HCT116 (cell line): ENCODE measurements around the gene ZNF3. TPM values are rescaled to one million over a fixed set of nuclear protein-coding genes. Genes with fewer than 3 reads are reported as not detected.

ENCODE experiments used
- ATAC-seq: fragments of 200-7000 bp; cut with Tn5 transposase; 2 replicates; pipeline ENCODE4 v1.9.1; 2020; ENCODE audit warnings: mild to moderate bottlenecking, moderate library complexity
- Bru-seq: library from RNA; stranded (reverse); fragments of 400-500 nt; gene quantifications from one replicate; lab custom pipeline; 2021; lab: Mats Ljungman, UMichigan
- BruChase-seq, 2 experiments: library from RNA; stranded (reverse); fragments of 400-500 nt; gene quantifications; one replicate each; lab custom pipeline; 2021; lab: Mats Ljungman, UMichigan
- BruUV-seq: library from RNA; stranded (reverse); fragments of 400-500 nt; replicated peaks from 2 replicates; lab custom pipeline; 2021; lab: Mats Ljungman, UMichigan
- CTCF ChIA-PET: fragments of 300-600 bp; sonication (Branson Sonifier 250); formaldehyde crosslinking; loops from one replicate; lab custom pipeline; 2021; ENCODE audit warnings: antibody characterized with exemption; lab: Charles Lee
- POLR2A ChIA-PET: fragments of 300-600, 350-600 bp; sonication (Branson Sonifier 250); formaldehyde crosslinking; loops from one replicate; lab custom pipeline; 2021; ENCODE audit warnings: antibody characterized with exemption; lab: Charles Lee
- RAD21 ChIA-PET, 2 experiments: fragments of 300-600 bp; sonication (Branson Sonifier 250); formaldehyde crosslinking; loops; one replicate each; lab custom pipeline; 2023; ENCODE audit warnings: low total read pairs in 2 of 2; ENCODE audit not compliant: uncharacterized antibody in 2 of 2, unreplicated experiment in 2 of 2, low non-redundant PET in 1 of 2; lab: Charles Lee
- DNase-seq: peaks from one replicate; pipeline ENCODE4 v3.0.0-alpha.2; 2010; ENCODE audit warnings: low read depth, low spot score
- H2AFZ ChIP-seq: fragments of 200-600 bp; shearing (Covaris generic), sonication (generic); 2 replicates; pipeline ENCODE4 v1.6.1; 2017; ENCODE audit warnings: low read depth, mixed run types, mixed read lengths, antibody characterized with exemption, low read length; ENCODE audit not compliant: poor library complexity, severe bottlenecking
- H3K27ac ChIP-seq: 2 replicates; pipeline ENCODE4 v1.5.1; 2012; ENCODE audit warnings: low read depth, low read length
- H3K27me3 ChIP-seq: fragments of 200-600 bp; sonication (generic); 2 replicates; pipeline ENCODE4 v1.6.1; 2016; ENCODE audit warnings: mixed run types, low read length, mixed read lengths; ENCODE audit not compliant: insufficient read depth
- H3K36me3 ChIP-seq, 2 experiments: fragments of 200-500 bp in 1 of 2; fragments of 200-600 bp in 1 of 2; sonication (Bioruptor generic) in 1 of 2; sonication (generic) in 1 of 2; 2 replicates each; pipeline versions ENCODE4 v1.5.1 to v1.6.1; 2014 to 2016; ENCODE audit warnings: low read length in 2 of 2, inconsistent platforms in 1 of 2, mixed read lengths in 1 of 2, mixed run types in 1 of 2; ENCODE audit not compliant: insufficient read depth in 2 of 2, control insufficient read depth in 1 of 2
- H3K4me1 ChIP-seq, 2 experiments: fragments of 200-600 bp in 1 of 2; sonication (generic) in 1 of 2; 2 replicates each; pipeline versions ENCODE4 v1.5.1 to v1.6.1; 2012 to 2017; ENCODE audit warnings: low read length in 2 of 2, inconsistent platforms in 1 of 2, mild to moderate bottlenecking in 1 of 2, mixed read lengths in 1 of 2, mixed run types in 1 of 2, moderate library complexity in 1 of 2; ENCODE audit not compliant: insufficient read depth in 2 of 2, control insufficient read depth in 1 of 2
- H3K4me2 ChIP-seq: fragments of 200-600 bp; sonication (generic); 2 replicates; pipeline ENCODE4 v1.6.1; 2017; ENCODE audit warnings: mixed run types, low read length, mixed read lengths
- H3K4me3 ChIP-seq, 2 experiments: fragments of 200-600 bp in 1 of 2; sonication (generic) in 1 of 2; replicated peaks in 1 of 2; 2 replicates each; pipeline ENCODE4 v1.5.1; 2011 to 2016; ENCODE audit warnings: low read length in 2 of 2, control low read depth in 1 of 2, low read depth in 1 of 2, mild to moderate bottlenecking in 1 of 2, mixed read lengths in 1 of 2, mixed run types in 1 of 2
- H3K79me2 ChIP-seq: fragments of 200-600 bp; sonication (generic); 2 replicates; pipeline ENCODE4 v1.6.1; 2017; ENCODE audit warnings: mild to moderate bottlenecking, mixed run types, low read length, moderate library complexity, mixed read lengths; ENCODE audit not compliant: insufficient read depth
- H3K9ac ChIP-seq: fragments of 200-600 bp; sonication (generic); 2 replicates; pipeline ENCODE4 v1.6.1; 2016; ENCODE audit warnings: low read length, mixed read lengths
- H3K9me2 ChIP-seq: fragments of 200-600 bp; sonication (generic), shearing (Covaris generic); 2 replicates; pipeline ENCODE4 v1.6.1; 2017; ENCODE audit warnings: mixed run types, mild to moderate bottlenecking, moderate library complexity; ENCODE audit not compliant: insufficient read depth
- H3K9me3 ChIP-seq, 2 experiments: fragments of 200-500 bp in 1 of 2; fragments of 200-600 bp in 1 of 2; sonication (Bioruptor generic) in 1 of 2; sonication (generic) in 1 of 2; 2 replicates each; pipeline ENCODE4 v1.6.1; 2014 to 2017; ENCODE audit warnings: low read length in 2 of 2, mixed read lengths in 2 of 2, inconsistent platforms in 1 of 2, low read depth in 1 of 2, mild to moderate bottlenecking in 1 of 2, mixed run types in 1 of 2, moderate library complexity in 1 of 2; ENCODE audit not compliant: control insufficient read depth in 1 of 2, insufficient read depth in 1 of 2
- H4K20me1 ChIP-seq: fragments of 200-600 bp; sonication (generic), shearing (Covaris generic); 2 replicates; pipeline ENCODE4 v1.6.1; 2017; ENCODE audit warnings: mixed run types, mild to moderate bottlenecking, moderate library complexity; ENCODE audit not compliant: insufficient read depth
- CBX3 ChIP-seq: IDR thresholded peaks from 2 replicates; pipeline ENCODE4 v1.6.1; 2012; ENCODE audit warnings: low read depth
- ELF1 ChIP-seq: IDR thresholded peaks from 2 replicates; pipeline ENCODE4 v1.6.1; 2012; ENCODE audit warnings: low read depth, borderline replicate concordance
- EZH2phosphoT487 ChIP-seq: fragments of 200-600 bp; IDR thresholded peaks from 2 replicates; pipeline ENCODE4 v1.6.1; 2018; ENCODE audit warnings: antibody characterized with exemption, borderline replicate concordance
- POLR2AphosphoS5 ChIP-seq: IDR thresholded peaks from 2 replicates; pipeline ENCODE4 v1.6.1; 2011; ENCODE audit warnings: mild to moderate bottlenecking, low read depth, low read length, moderate library complexity
- RAD21 ChIP-seq: IDR thresholded peaks from 2 replicates; pipeline ENCODE4 v1.6.1; 2012; ENCODE audit warnings: low read depth, mild to moderate bottlenecking
- SIN3A ChIP-seq: IDR thresholded peaks from 2 replicates; pipeline ENCODE4 v1.6.1; 2012; ENCODE audit warnings: low read depth
- SP1 ChIP-seq: IDR thresholded peaks from 2 replicates; pipeline ENCODE4 v1.6.1; 2012; ENCODE audit warnings: low read depth
- SRF ChIP-seq: IDR thresholded peaks from 2 replicates; pipeline ENCODE4 v1.6.1; 2012; ENCODE audit warnings: low read depth
- TCF7L2 ChIP-seq: IDR thresholded peaks from 2 replicates; pipeline ENCODE4 v1.7.0; 2011; ENCODE audit warnings: borderline replicate concordance, inconsistent platforms; ENCODE audit not compliant: insufficient read depth, insufficient read length; ENCODE audit errors: extremely low read depth
- YY1 ChIP-seq: IDR thresholded peaks from 2 replicates; pipeline ENCODE4 v1.6.1; 2011; ENCODE audit warnings: low read length, low read depth, moderate library complexity, mild to moderate bottlenecking; ENCODE audit not compliant: insufficient replicate concordance; ENCODE audit errors: extremely low read depth
- ZFX ChIP-seq: fragments of 450-650 bp; IDR thresholded peaks from 2 replicates; pipeline ENCODE4 v1.6.1; 2017
- ZNF274 ChIP-seq: fragments of 200-500 bp; sonication (Bioruptor generic); IDR thresholded peaks from 2 replicates; pipeline ENCODE4 v1.6.1; 2014; ENCODE audit warnings: mild to moderate bottlenecking, low read depth, low read length, inconsistent platforms
- intact Hi-C: fragments of 100-400 bp; cut with micrococcal nuclease; formaldehyde crosslinking; loops from 2 replicates; pipeline ENCODE4 v1.10.0; 2022
- long read RNA-seq: library from polyadenylated mRNA; unstranded; transcript quantifications from one replicate; pipeline ENCODE4 v2.0.0, GENCODE V29; 2021; ENCODE audit not compliant: unreplicated experiment
- polyA plus RNA-seq: library from polyadenylated mRNA; unstranded; fragments of >200 nt; gene quantifications from 2 replicates; pipeline ENCODE4 v1.2.1, GENCODE V29; 2012; ENCODE audit warnings: missing spikeins
- total RNA-seq: library from RNA; stranded (reverse); gene quantifications from one replicate; pipeline ENCODE4 v1.2.1, GENCODE V29; 2021; ENCODE audit not compliant: unreplicated experiment
- TF ChIP-seq, protein P1 (sequence below): IDR thresholded peaks from 2 replicates; pipeline ENCODE4 v1.6.1; 2012
- TF ChIP-seq, protein P2 (sequence below): IDR thresholded peaks from 2 replicates; pipeline ENCODE4 v1.6.1; 2012
- TF ChIP-seq, protein P3 (sequence below): IDR thresholded peaks from 2 replicates; pipeline ENCODE4 v1.6.1; 2011; ENCODE audit warnings: mild to moderate bottlenecking, low read length, moderate library complexity; ENCODE audit not compliant: insufficient replicate concordance; ENCODE audit errors: extremely low read depth
- TF ChIP-seq, protein P4 (sequence below), 3 experiments: fragments of 200-600 bp in 1 of 3; sonication (generic) in 1 of 3; IDR thresholded peaks in 2 of 3; conservative IDR thresholded peaks in 1 of 3; 2 replicates each; pipeline ENCODE4 v1.5.1; 2012 to 2017; ENCODE audit warnings: low read depth in 2 of 3, low read length in 2 of 3, antibody characterized with exemption in 1 of 3, borderline replicate concordance in 1 of 3, control low read depth in 1 of 3, mild to moderate bottlenecking in 1 of 3, mixed read lengths in 1 of 3, mixed run types in 1 of 3, moderate library complexity in 1 of 3; ENCODE audit not compliant: insufficient read depth in 1 of 3

Gene ZNF3
- total RNA-seq (28.2 TPM), Bru-seq, nascent RNA (percentile 84 among the genes with signal in this experiment), BruChase-seq, experiment 1, labeled RNA remaining after a 6-hour chase (percentile 81 among the genes with signal in this experiment), BruChase-seq, experiment 2, labeled RNA remaining after a 2-hour chase (percentile 87 among the genes with signal in this experiment)
- polyA plus RNA-seq, result 14.5 and 16.0 TPM in 2 replicates
- long read RNA-seq, transcript ZNF3-202 (6 exons, 2,799 nt), result major isoform, 21 of 62 reads
- long read RNA-seq, transcript ZNF3-204 (4 exons, 595 nt), result minor isoform, 6 of 62 reads
- long read RNA-seq, partial matches to known transcripts, result 1 of 62 reads
- long read RNA-seq, other reads (novel, unspliced or antisense), result 30 of 62 reads

DNA sequence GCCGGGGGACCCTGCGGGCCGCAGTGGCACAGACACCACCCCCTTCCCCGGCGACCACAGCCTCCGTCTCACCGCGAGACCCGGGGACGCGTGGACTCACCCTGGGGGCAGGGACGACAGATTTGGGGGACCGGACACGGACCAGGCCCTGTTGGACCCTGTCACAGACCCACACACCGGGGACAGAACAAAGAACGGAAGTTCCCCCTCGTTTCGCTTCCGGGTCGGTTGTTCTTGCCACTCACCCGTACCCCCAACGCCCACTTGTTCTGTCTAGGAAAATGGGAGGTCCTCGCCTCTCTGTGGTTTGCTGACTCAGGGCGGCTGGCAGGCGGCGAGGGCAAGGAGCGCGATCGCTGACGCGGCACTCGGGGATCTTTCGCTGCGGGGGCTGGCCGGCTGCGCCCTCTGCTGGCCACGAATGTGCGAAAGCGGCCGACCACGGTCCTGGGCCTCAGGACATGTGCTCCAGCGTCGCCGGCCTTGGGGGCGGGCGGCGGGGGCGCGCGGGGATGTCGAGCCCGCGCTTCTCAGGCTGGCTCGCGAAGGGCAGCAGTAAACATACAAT, at the start of gene ZNF3:
TSS of gene ZNF3 (minus strand) at position 189 of the 568 bp plus-strand sequence. CDS start 4,366 bp downstream, outside the sequence.
- peak within 1 kb of the TSS; percentile 72 for H3K27ac ChIP-seq
- RAD21 ChIA-PET, result interaction anchor here in 1 of 2 experiments (1.0 kb wide), 1 partner anchor 20 kb away, joined by 3 read pairs; no protein-coding TSS in a partner anchor
- TF ChIP-seq ELF1, result no peak
- TF ChIP-seq CBX3, result no peak
- no peak for TF ChIP-seq RAD21
- no peak for TF ChIP-seq SRF
- no peak for TF ChIP-seq EZH2phosphoT487
- TF ChIP-seq SIN3A, result no peak
- TF ChIP-seq ZFX, result peak; percentile 89
- TF ChIP-seq, protein P1, sequence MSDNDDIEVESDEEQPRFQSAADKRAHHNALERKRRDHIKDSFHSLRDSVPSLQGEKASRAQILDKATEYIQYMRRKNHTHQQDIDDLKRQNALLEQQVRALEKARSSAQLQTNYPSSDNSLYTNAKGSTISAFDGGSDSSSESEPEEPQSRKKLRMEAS, result no peak
- TF ChIP-seq, protein P2, sequence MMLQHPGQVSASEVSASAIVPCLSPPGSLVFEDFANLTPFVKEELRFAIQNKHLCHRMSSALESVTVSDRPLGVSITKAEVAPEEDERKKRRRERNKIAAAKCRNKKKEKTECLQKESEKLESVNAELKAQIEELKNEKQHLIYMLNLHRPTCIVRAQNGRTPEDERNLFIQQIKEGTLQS, result no peak
- TF ChIP-seq TCF7L2, result peak; percentile 60
- TF ChIP-seq POLR2AphosphoS5, result peak; percentile 85
- TF ChIP-seq, protein P3, sequence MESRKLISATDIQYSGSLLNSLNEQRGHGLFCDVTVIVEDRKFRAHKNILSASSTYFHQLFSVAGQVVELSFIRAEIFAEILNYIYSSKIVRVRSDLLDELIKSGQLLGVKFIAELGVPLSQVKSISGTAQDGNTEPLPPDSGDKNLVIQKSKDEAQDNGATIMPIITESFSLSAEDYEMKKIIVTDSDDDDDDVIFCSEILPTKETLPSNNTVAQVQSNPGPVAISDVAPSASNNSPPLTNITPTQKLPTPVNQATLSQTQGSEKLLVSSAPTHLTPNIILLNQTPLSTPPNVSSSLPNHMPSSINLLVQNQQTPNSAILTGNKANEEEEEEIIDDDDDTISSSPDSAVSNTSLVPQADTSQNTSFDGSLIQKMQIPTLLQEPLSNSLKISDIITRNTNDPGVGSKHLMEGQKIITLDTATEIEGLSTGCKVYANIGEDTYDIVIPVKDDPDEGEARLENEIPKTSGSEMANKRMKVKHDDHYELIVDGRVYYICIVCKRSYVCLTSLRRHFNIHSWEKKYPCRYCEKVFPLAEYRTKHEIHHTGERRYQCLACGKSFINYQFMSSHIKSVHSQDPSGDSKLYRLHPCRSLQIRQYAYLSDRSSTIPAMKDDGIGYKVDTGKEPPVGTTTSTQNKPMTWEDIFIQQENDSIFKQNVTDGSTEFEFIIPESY, result peak; percentile 64
- no peak for TF ChIP-seq ZNF274
- TF ChIP-seq, protein P4, sequence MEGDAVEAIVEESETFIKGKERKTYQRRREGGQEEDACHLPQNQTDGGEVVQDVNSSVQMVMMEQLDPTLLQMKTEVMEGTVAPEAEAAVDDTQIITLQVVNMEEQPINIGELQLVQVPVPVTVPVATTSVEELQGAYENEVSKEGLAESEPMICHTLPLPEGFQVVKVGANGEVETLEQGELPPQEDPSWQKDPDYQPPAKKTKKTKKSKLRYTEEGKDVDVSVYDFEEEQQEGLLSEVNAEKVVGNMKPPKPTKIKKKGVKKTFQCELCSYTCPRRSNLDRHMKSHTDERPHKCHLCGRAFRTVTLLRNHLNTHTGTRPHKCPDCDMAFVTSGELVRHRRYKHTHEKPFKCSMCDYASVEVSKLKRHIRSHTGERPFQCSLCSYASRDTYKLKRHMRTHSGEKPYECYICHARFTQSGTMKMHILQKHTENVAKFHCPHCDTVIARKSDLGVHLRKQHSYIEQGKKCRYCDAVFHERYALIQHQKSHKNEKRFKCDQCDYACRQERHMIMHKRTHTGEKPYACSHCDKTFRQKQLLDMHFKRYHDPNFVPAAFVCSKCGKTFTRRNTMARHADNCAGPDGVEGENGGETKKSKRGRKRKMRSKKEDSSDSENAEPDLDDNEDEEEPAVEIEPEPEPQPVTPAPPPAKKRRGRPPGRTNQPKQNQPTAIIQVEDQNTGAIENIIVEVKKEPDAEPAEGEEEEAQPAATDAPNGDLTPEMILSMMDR (IDR thresholded peaks at IDR 0.05 in 2 of 3, conservative IDR thresholded peaks at IDR 0.05 in 1 of 3; ENCODE audit: borderline replicate concordance in 1 of 3, insufficient read depth in 1 of 3, low read depth in 2 of 3, low read length in 2 of 3), result peak in 2 of 3 experiments; percentile 84 to 85; a peak in 4 of 6 replicates
- TF ChIP-seq SP1, result no peak
- TF ChIP-seq YY1, result peak; percentile 83

More for the DNA sequence above, at the start of gene ZNF3:
- Histone ChIP-seq H3K36me3 (peaks cover 22 to 29% of the 10 kb centered on the region in 2 experiments; a peak in 3 of 4 replicates), H3K4me3 (peak within 1 kb of the TSS; percentile 69 to 77), H3K79me2 (peaks cover 48% of the 10 kb centered on the region), H3K9ac (peak within 1 kb of the TSS; percentile 83), H2AFZ (peak within 1 kb of the TSS; percentile 10), H3K4me1 (peaks cover 11 to 24% of the 10 kb centered on the region in 2 experiments), H3K9me2 (no peaks in the 10 kb centered on the region), H3K27me3 (no peaks in the 10 kb centered on the region), H4K20me1 (no peaks in the 10 kb centered on the region), H3K9me3 (no peaks in the 10 kb centered on the region), H3K4me2 (peak within 1 kb of the TSS; percentile 87)
- ChIA-PET CTCF (interaction anchor here (0.9 kb wide), 1 partner anchor 20 kb away, joined by 3 read pairs; the partner anchor contains the start of gene AP4M1), POLR2A (interaction anchor here (1.0 to 1.7 kb wide), 3 partner anchors 15 to 88 kb away, joined by 4 to 18 read pairs (median 5); partner anchors contain the start of genes AP4M1 and MCM7)
- intact Hi-C loops, result loop anchor here (1.0 kb wide), 1 partner anchor 87 kb away; no protein-coding TSS in a partner anchor
- DNase-seq (peak; percentile 98), ATAC-seq (peak; percentile 91)
- BruUV-seq, result no TSS peak
